Gastrocnemius medialis (tissue), 4 donors: ENCODE measurements around the gene ZMAT5. TPM values are rescaled to one million over a fixed set of nuclear protein-coding genes. Genes with fewer than 3 reads are reported as not detected.

Experiments
- ATAC-seq, 2 donors: fragments of 150-250 bp; one replicate each; pipeline ENCODE4 v1.9.1; 2016
- DNase-seq, 2 donors: peaks; one replicate each; pipeline ENCODE4 v3.0.0-alpha.2; 2019
- H3K27ac ChIP-seq, 4 donors: fragments of 200-600 bp; sonication (generic); 1 replicate in 1 of 4; 2 replicates in 3 of 4; pipeline ENCODE4 v1.5.1; 2016 to 2018; ENCODE audit warnings: mild to moderate bottlenecking in 2 of 4, moderate library complexity in 1 of 4
- H3K27me3 ChIP-seq, 3 donors: fragments of 200-600 bp; sonication (generic) in 2 of 3; 1 replicate in 1 of 3; 2 replicates in 2 of 3; pipeline versions ENCODE4 v1.5.1 to v1.6.0; 2016 to 2019; ENCODE audit warnings: mild to moderate bottlenecking in 1 of 3, moderate library complexity in 1 of 3
- H3K36me3 ChIP-seq, 2 donors: fragments of 200-600 bp; sonication (generic) in 1 of 2; one replicate each; pipeline ENCODE4 v1.5.1; 2017 to 2018
- H3K4me1 ChIP-seq, 2 donors: fragments of 200-600 bp; sonication (generic) in 1 of 2; one replicate each; pipeline ENCODE4 v1.5.1; 2016 to 2017; ENCODE audit warnings: mild to moderate bottlenecking in 2 of 2
- H3K4me3 ChIP-seq, 4 donors: fragments of 200-600 bp; sonication (generic) in 3 of 4; 1 replicate in 1 of 4; 2 replicates in 3 of 4; pipeline ENCODE4 v1.5.1; 2016 to 2019; ENCODE audit warnings: mild to moderate bottlenecking in 2 of 4
- H3K9me3 ChIP-seq, 3 donors: fragments of 200-600 bp; sonication (generic) in 2 of 3; 1 replicate in 1 of 3; 2 replicates in 2 of 3; pipeline ENCODE4 v1.5.1; 2016 to 2019
- CTCF ChIP-seq, 5 experiments: fragments of 450-650 bp in 3 of 5; fragments of 200-600 bp in 2 of 5; sonication (generic) in 2 of 5; IDR thresholded peaks in 4 of 5; conservative IDR thresholded peaks in 1 of 5; 1 replicate in 4 of 5; 2 replicates in 1 of 5; pipeline ENCODE4 v1.5.1; 2016 to 2019; ENCODE audit warnings: antibody characterized with exemption in 5 of 5, mild to moderate bottlenecking in 3 of 5, moderate library complexity in 3 of 5
- POLR2A ChIP-seq, 2 donors: fragments of 450-650 bp; IDR thresholded peaks; one replicate each; pipeline ENCODE4 v1.6.1; 2017; ENCODE audit warnings: antibody characterized with exemption in 2 of 2, mild to moderate bottlenecking in 2 of 2, moderate library complexity in 2 of 2
- in situ Hi-C, 4 donors: fragments of 200-750 bp; cut with MboI; loops; one replicate each; pipeline versions ENCODE4 v1.15.0 to v1.8.0; 2017; ENCODE audit warnings: low sequenced_read_pairs in 4 of 4
- intact Hi-C: fragments of 100-400 bp; cut with DNase I; formaldehyde crosslinking; loops from one replicate; pipeline ENCODE4 v1.15.1; 2023; ENCODE audit warnings: low total_unique reads
- total RNA-seq, 4 donors: library from RNA; depleted of rRNA; stranded (reverse); fragments of >200 nt; gene quantifications; one replicate each; pipeline versions ENCODE4 v1.1.0 to v1.2.3, GENCODE V29; 2016

Gene ZMAT5
- total RNA-seq, 4 donors from 2014 or later, result 23.8 to 38.6 (median 33.8) TPM

- no peaks in the 10 kb centered on the region for H3K27me3 ChIP-seq
- no peak overlapping the region for H3K4me3 ChIP-seq
- in situ Hi-C loops, result no loop called here
- H3K4me1 ChIP-seq, result peaks cover 39 to 42% of the 10 kb centered on the region in 2 donors
- no peaks in the 10 kb centered on the region for H3K36me3 ChIP-seq
- no peak for ATAC-seq
- no peaks in the 10 kb centered on the region for H3K9me3 ChIP-seq
- intact Hi-C loops, result loop anchor here (2.0 kb wide), 1 partner anchor 18 kb away; no protein-coding TSS in a partner anchor
- DNase-seq, result no peak
- peak overlapping the region; percentile 81 to 90 (median 87) for H3K27ac ChIP-seq
- TF ChIP-seq POLR2A (IDR thresholded peaks at IDR 0.05) (no peak), CTCF (IDR thresholded peaks at IDR 0.05 in 4 of 5, conservative IDR thresholded peaks at IDR 0.05 in 1 of 5) (no peak)
These were observed 14.2 kb upstream of the ZMAT5 start for GRCh38 chr22:29780748-29781676.

GRCh38 chr22:29780220-29780619 is 13.4 kb upstream of the ZMAT5 start:
- Histone ChIP-seq H3K4me1 (peaks cover 39 to 42% of the 10 kb centered on the region in 2 donors), H3K9me3 (no peaks in the 10 kb centered on the region), H3K4me3 (no peak overlapping the region), H3K36me3 (no peaks in the 10 kb centered on the region), H3K27ac (peak overlapping the region; percentile 81 to 90 (median 87)), H3K27me3 (no peaks in the 10 kb centered on the region)
- DNase-seq, result no peak
- intact Hi-C loops (loop anchor here (2.0 kb wide), 1 partner anchor 19 kb away; no protein-coding TSS in a partner anchor), in situ Hi-C loops (no loop called here)
- no peak for ATAC-seq
- no peak for TF ChIP-seq CTCF (IDR thresholded peaks at IDR 0.05 in 4 of 5, conservative IDR thresholded peaks at IDR 0.05 in 1 of 5)
- no peak for TF ChIP-seq POLR2A (IDR thresholded peaks at IDR 0.05)

GRCh38 chr22:29773233-29773632 is 6.4 kb upstream of the ZMAT5 start:
- peaks cover 38 to 40% of the 10 kb centered on the region in 2 donors for H3K4me1 ChIP-seq
- in situ Hi-C loops (no loop called here), intact Hi-C loops (no loop called here)
- H3K4me3 ChIP-seq, result no peak overlapping the region
- no peaks in the 10 kb centered on the region for H3K27me3 ChIP-seq
- ATAC-seq, result peak; percentile 91 to 95
- peak; percentile 78 to 85 for DNase-seq
- H3K36me3 ChIP-seq, result peaks cover 0 to 25% of the 10 kb centered on the region in 2 donors
- no peak for TF ChIP-seq CTCF (IDR thresholded peaks at IDR 0.05 in 4 of 5, conservative IDR thresholded peaks at IDR 0.05 in 1 of 5)
- TF ChIP-seq POLR2A (IDR thresholded peaks at IDR 0.05), result no peak
- H3K27ac ChIP-seq, result peak overlapping the region; percentile 74 to 95 (median 94)
- no peaks in the 10 kb centered on the region for H3K9me3 ChIP-seq

- peak overlapping the region; percentile 74 to 95 (median 94) for H3K27ac ChIP-seq
- peaks cover 42 to 44% of the 10 kb centered on the region in 2 donors for H3K4me1 ChIP-seq
- no peak overlapping the region for H3K4me3 ChIP-seq
- no peaks in the 10 kb centered on the region for H3K9me3 ChIP-seq
- peak; percentile 24 to 53 for ATAC-seq
- H3K36me3 ChIP-seq, result peaks cover 0 to 25% of the 10 kb centered on the region in 2 donors
- no peaks in the 10 kb centered on the region for H3K27me3 ChIP-seq
- TF ChIP-seq CTCF (IDR thresholded peaks at IDR 0.05 in 4 of 5, conservative IDR thresholded peaks at IDR 0.05 in 1 of 5) (peak in 1 of 5 experiments; percentile 43), POLR2A (IDR thresholded peaks at IDR 0.05) (no peak)
- peak in 1 of 2 donors; percentile 65 for DNase-seq
- in situ Hi-C loops, result no loop called here
- intact Hi-C loops, result no loop called here
These were observed 5.4 kb upstream of the ZMAT5 start for GRCh38 chr22:29772170-29772641.
